Measurements from ENCODE around the gene SEMA3E.

DNA sequence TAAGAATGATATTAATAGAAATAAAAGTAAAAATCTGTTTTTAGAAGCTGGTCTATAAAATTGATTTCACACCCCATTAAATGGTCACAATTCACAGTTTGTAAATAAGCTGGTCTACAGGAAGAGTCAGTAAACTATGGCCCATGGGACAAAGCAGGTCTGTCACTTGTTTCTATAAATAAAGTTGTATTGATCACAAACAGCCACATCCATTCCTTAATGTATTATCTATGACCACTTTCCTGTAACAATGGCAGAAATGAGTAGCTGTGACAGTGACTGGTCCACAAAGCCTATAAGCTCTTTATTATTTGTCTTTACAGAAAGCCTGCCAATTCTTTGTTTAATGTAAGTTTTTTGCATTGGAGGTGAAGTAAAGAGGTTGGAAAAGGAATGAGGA is 114.5 kb downstream of the SEMA3E start:
- TF ChIP-seq SUZ12 (IDR thresholded peaks at IDR 0.05; ENCODE audit: extremely low read depth, insufficient read depth, insufficient read length) (no peak), YY1 (IDR thresholded peaks at IDR 0.05; ENCODE audit: insufficient read depth, insufficient read length) (no peak)
